PC-3 (cell line): ENCODE results near the gene OLR1. TPM values are rescaled to one million over a fixed set of nuclear protein-coding genes. Genes with fewer than 3 reads are reported as not detected.

Experiments used
- ATAC-seq: fragments of 200-7000 bp; cut with Tn5 transposase; 2 replicates; pipeline ENCODE4 v1.9.1; 2020; ENCODE audit warnings: mild to moderate bottlenecking, moderate library complexity
- BruUV-seq: library from RNA; stranded (reverse); fragments of 400-500 nt; replicated peaks from 2 replicates; lab custom pipeline; 2021; lab: Mats Ljungman, UMichigan
- CTCF ChIA-PET: fragments of 300-600 bp; sonication (Branson Sonifier 250); formaldehyde crosslinking; loops from one replicate; lab custom pipeline; 2022; ENCODE audit warnings: antibody characterized with exemption; lab: Charles Lee
- POLR2A ChIA-PET: fragments of 300-600 bp; sonication (Branson Sonifier 250); formaldehyde crosslinking; loops from one replicate; lab custom pipeline; 2022; ENCODE audit warnings: antibody characterized with exemption; ENCODE audit not compliant: unreplicated experiment; lab: Charles Lee
- DNase-seq: peaks from one replicate; pipeline ENCODE4 v3.0.0-alpha.2; 2015
- H2AFZ ChIP-seq: fragments of 300-600 bp; sonication (generic); 2 replicates; pipeline ENCODE4 v1.6.0; 2016; ENCODE audit warnings: antibody characterized with exemption, low read length
- H3F3A ChIP-seq: fragments of 300-600 bp; sonication (generic); one replicate; pipeline ENCODE4 v1.6.0; 2017; ENCODE audit warnings: antibody characterized with exemption, low read length, control low read depth, mild to moderate bottlenecking; ENCODE audit not compliant: unreplicated experiment
- H3K27ac ChIP-seq: fragments of 300-600 bp; sonication (generic); 2 replicates; pipeline ENCODE4 v1.5.1; 2016; ENCODE audit warnings: mild to moderate bottlenecking, low read length
- H3K27me3 ChIP-seq: fragments of 300-600 bp; sonication (generic); 2 replicates; pipeline ENCODE4 v1.6.1; 2016; ENCODE audit warnings: low read length, mixed read lengths
- H3K36me3 ChIP-seq: fragments of 300-600 bp; sonication (generic); 2 replicates; pipeline ENCODE4 v1.6.1; 2016; ENCODE audit warnings: low read depth, mixed run types, low read length, mixed read lengths
- H3K4me1 ChIP-seq: fragments of 300-600 bp; sonication (generic); 2 replicates; pipeline ENCODE4 v1.5.1; 2016; ENCODE audit warnings: low read length; ENCODE audit not compliant: insufficient read depth
- H3K4me2 ChIP-seq: fragments of 300-600 bp; sonication (generic); 2 replicates; pipeline ENCODE4 v1.6.0; 2016; ENCODE audit warnings: low read length
- H3K4me3 ChIP-seq: fragments of 300-600 bp; sonication (generic); 2 replicates; pipeline ENCODE4 v1.5.1; 2016; ENCODE audit warnings: mild to moderate bottlenecking, low read length, mixed read lengths
- H3K79me2 ChIP-seq: fragments of 300-600 bp; sonication (generic); 2 replicates; pipeline ENCODE4 v1.6.1; 2017; ENCODE audit warnings: low read length, mixed read lengths
- H3K9ac ChIP-seq: fragments of 300-600 bp; sonication (generic); 2 replicates; pipeline ENCODE4 v1.6.0; 2016; ENCODE audit warnings: mild to moderate bottlenecking, low read length
- H3K9me2 ChIP-seq: fragments of 300-600 bp; sonication (generic); replicated peaks from 2 replicates; pipeline ENCODE4 v1.6.1; 2016; ENCODE audit warnings: mixed run types, low read length, mixed read lengths
- H3K9me3 ChIP-seq: fragments of 300-600 bp; sonication (generic); 2 replicates; pipeline ENCODE4 v1.6.1; 2016; ENCODE audit warnings: low read length, mixed read lengths
- H4K20me1 ChIP-seq: fragments of 300-600 bp; sonication (generic); 2 replicates; pipeline ENCODE4 v1.6.1; 2016; ENCODE audit warnings: low read length, mixed read lengths
- EZH2 ChIP-seq: fragments of 300-600 bp; sonication (generic); IDR thresholded peaks from one replicate; pipeline ENCODE4 v1.6.1; 2017; ENCODE audit warnings: antibody characterized with exemption, mild to moderate bottlenecking, low read length; ENCODE audit not compliant: unreplicated experiment
- EZH2phosphoT487 ChIP-seq: fragments of 300-600 bp; sonication (generic); IDR thresholded peaks from 2 replicates; pipeline ENCODE4 v1.6.1; 2018; ENCODE audit warnings: mild to moderate bottlenecking, antibody characterized with exemption, low read length, borderline replicate concordance
- intact Hi-C: fragments of 100-400 bp; cut with micrococcal nuclease; formaldehyde crosslinking; loops from 2 replicates; pipeline ENCODE4 v1.9.0; 2023
- total RNA-seq: library from RNA; depleted of rRNA; stranded (reverse); fragments of >200 nt; gene quantifications from 2 replicates; pipeline ENCODE4 v1.2.3, GENCODE V29; 2014
- TF ChIP-seq, protein P1 (sequence below): fragments of 300-600 bp; sonication (generic); conservative IDR thresholded peaks from 2 replicates; pipeline ENCODE4 v1.5.1; 2017; ENCODE audit warnings: antibody characterized with exemption, low read depth, mild to moderate bottlenecking, low read length

OLR1 gene
- total RNA-seq, 1 experiment from 2014 or later, result 0.80 TPM

GRCh38 chr12:10128687-10129086 is 43.2 kb downstream of the OLR1 start:
- H3K79me2 ChIP-seq, result no peaks in the 10 kb centered on the region
- ChIA-PET CTCF (interaction anchor here (0.6 kb wide), 1 partner anchor 329 kb away, joined by 3 read pairs; no protein-coding TSS in a partner anchor), POLR2A (no interaction called here)
- no peak overlapping the region for H3K9ac ChIP-seq
- no peaks in the 10 kb centered on the region for H3F3A ChIP-seq
- BruUV-seq, result no TSS peak
- DNase-seq, result no peak
- no peaks in the 10 kb centered on the region for H3K36me3 ChIP-seq
- H3K27me3 ChIP-seq, result no peaks in the 10 kb centered on the region
- H3K4me3 ChIP-seq, result no peak overlapping the region
- no peaks in the 10 kb centered on the region for H4K20me1 ChIP-seq
- no peak overlapping the region for H3K27ac ChIP-seq
- H3K9me3 ChIP-seq, result no peaks in the 10 kb centered on the region
- H3K4me2 ChIP-seq, result no peak overlapping the region
- intact Hi-C loops, result no loop called here
- TF ChIP-seq, protein P1, sequence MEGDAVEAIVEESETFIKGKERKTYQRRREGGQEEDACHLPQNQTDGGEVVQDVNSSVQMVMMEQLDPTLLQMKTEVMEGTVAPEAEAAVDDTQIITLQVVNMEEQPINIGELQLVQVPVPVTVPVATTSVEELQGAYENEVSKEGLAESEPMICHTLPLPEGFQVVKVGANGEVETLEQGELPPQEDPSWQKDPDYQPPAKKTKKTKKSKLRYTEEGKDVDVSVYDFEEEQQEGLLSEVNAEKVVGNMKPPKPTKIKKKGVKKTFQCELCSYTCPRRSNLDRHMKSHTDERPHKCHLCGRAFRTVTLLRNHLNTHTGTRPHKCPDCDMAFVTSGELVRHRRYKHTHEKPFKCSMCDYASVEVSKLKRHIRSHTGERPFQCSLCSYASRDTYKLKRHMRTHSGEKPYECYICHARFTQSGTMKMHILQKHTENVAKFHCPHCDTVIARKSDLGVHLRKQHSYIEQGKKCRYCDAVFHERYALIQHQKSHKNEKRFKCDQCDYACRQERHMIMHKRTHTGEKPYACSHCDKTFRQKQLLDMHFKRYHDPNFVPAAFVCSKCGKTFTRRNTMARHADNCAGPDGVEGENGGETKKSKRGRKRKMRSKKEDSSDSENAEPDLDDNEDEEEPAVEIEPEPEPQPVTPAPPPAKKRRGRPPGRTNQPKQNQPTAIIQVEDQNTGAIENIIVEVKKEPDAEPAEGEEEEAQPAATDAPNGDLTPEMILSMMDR, result no peak
- no peak for TF ChIP-seq EZH2phosphoT487
- TF ChIP-seq EZH2, result no peak
- H3K9me2 ChIP-seq, result no peaks in the 10 kb centered on the region
- H3K4me1 ChIP-seq, result peaks cover 14% of the 10 kb centered on the region; the same call in 1 of the 2 replicates
- H2AFZ ChIP-seq, result no peak overlapping the region
- ATAC-seq, result no peak

GRCh38 chr12:10126413-10126812 is 45.5 kb downstream of the OLR1 start:
- no peak for ATAC-seq
- Histone ChIP-seq H3K9me3 (no peaks in the 10 kb centered on the region), H3K79me2 (no peaks in the 10 kb centered on the region), H3K4me3 (no peak overlapping the region), H3K36me3 (no peaks in the 10 kb centered on the region), H3F3A (no peaks in the 10 kb centered on the region), H3K9ac (no peak overlapping the region), H3K9me2 (no peaks in the 10 kb centered on the region), H3K27me3 (no peaks in the 10 kb centered on the region), H3K4me2 (no peak overlapping the region), H3K4me1 (peaks cover 8% of the 10 kb centered on the region; the same call in 1 of the 2 replicates), H2AFZ (no peak overlapping the region), H3K27ac (no peak overlapping the region), H4K20me1 (no peaks in the 10 kb centered on the region)
- BruUV-seq, result no TSS peak
- DNase-seq, result no peak
- ChIA-PET CTCF (no interaction called here), POLR2A (no interaction called here)
- intact Hi-C loops, result no loop called here
- TF ChIP-seq, protein P1, result no peak
- TF ChIP-seq EZH2 (no peak), EZH2phosphoT487 (no peak)

- intact Hi-C loops, result no loop called here
- Histone ChIP-seq H3K9me2 (no peaks in the 10 kb centered on the region), H3F3A (no peaks in the 10 kb centered on the region), H3K27me3 (no peaks in the 10 kb centered on the region), H3K79me2 (no peaks in the 10 kb centered on the region), H3K4me3 (no peak overlapping the region), H3K9ac (no peak overlapping the region), H3K27ac (no peak overlapping the region), H3K9me3 (no peaks in the 10 kb centered on the region), H3K4me1 (no peaks in the 10 kb centered on the region), H4K20me1 (no peaks in the 10 kb centered on the region), H3K36me3 (no peaks in the 10 kb centered on the region), H2AFZ (no peak overlapping the region), H3K4me2 (no peak overlapping the region)
- no TSS peak for BruUV-seq
- TF ChIP-seq EZH2 (no peak), EZH2phosphoT487 (no peak)
- TF ChIP-seq, protein P1, result no peak
- ATAC-seq (no peak), DNase-seq (no peak)
- CTCF ChIA-PET, result no interaction called here
- POLR2A ChIA-PET, result no interaction called here
Observed at GRCh38 chr12:10122689-10123088, 49.2 kb downstream of the OLR1 start.
